Activated naive CD8-positive, alpha-beta T cell treated with anti-CD3 and anti-CD28 coated beads, Interleukin-2, amount 50 U/mL, for 24 hours (primary cell): ENCODE results near the gene FGGY.
"Not testable (repeated sequence)": the region's sequence is repeated elsewhere in the genome, so short reads cannot be mapped to it uniquely, and the experiment has no call there.

ENCODE experiments used
- ATAC-seq: fragments of 150-1000 bp; cut with Tn5 transposase; one replicate; pipeline ENCODE4 v1.10.0; 2021
- DNase-seq: peaks from one replicate; pipeline ENCODE4 v3.0.0; 2021
- H3K27ac Mint-ChIP-seq: one replicate; pipeline ENCODE4 v1.8.0; 2021; ENCODE audit warnings: mild to moderate bottlenecking, mixed read lengths
- H3K27me3 Mint-ChIP-seq: one replicate; pipeline ENCODE4 v1.8.0; 2021; ENCODE audit warnings: mixed read lengths
- H3K36me3 Mint-ChIP-seq: one replicate; pipeline ENCODE4 v1.8.0; 2021; ENCODE audit warnings: low read depth, mixed read lengths
- H3K4me1 Mint-ChIP-seq: one replicate; pipeline ENCODE4 v1.8.0; 2021; ENCODE audit warnings: mixed read lengths
- H3K4me3 Mint-ChIP-seq: one replicate; pipeline ENCODE4 v1.8.0; 2021; ENCODE audit warnings: mild to moderate bottlenecking, moderate library complexity, mixed read lengths
- H3K9me3 Mint-ChIP-seq: one replicate; pipeline ENCODE4 v1.8.0; 2021; ENCODE audit warnings: mixed read lengths

FGGY gene

GRCh38 chr1:59340411-59341307 lies 43.8 kb downstream of the FGGY start:
- H3K4me3 Mint-ChIP-seq, result no peak overlapping the region
- H3K27ac Mint-ChIP-seq, result no peak overlapping the region
- H3K27me3 Mint-ChIP-seq, result no peaks in the 10 kb centered on the region
- H3K9me3 Mint-ChIP-seq, result no peaks in the 10 kb centered on the region
- peaks cover 5% of the 10 kb centered on the region for H3K36me3 Mint-ChIP-seq
- ATAC-seq (no peak), DNase-seq (no peak)
- no peaks in the 10 kb centered on the region for H3K4me1 Mint-ChIP-seq

- no peaks in the 10 kb centered on the region for H3K4me1 Mint-ChIP-seq
- H3K9me3 Mint-ChIP-seq, result no peaks in the 10 kb centered on the region
- DNase-seq, result no peak
- no peaks in the 10 kb centered on the region for H3K27me3 Mint-ChIP-seq
- H3K36me3 Mint-ChIP-seq, result peaks cover 6% of the 10 kb centered on the region
- ATAC-seq, result no peak
- no peak overlapping the region for H3K27ac Mint-ChIP-seq
- H3K4me3 Mint-ChIP-seq, result no peak overlapping the region
These were observed 46.1 kb downstream of the FGGY start for GRCh38 chr1:59342801-59343575.

- H3K4me1 Mint-ChIP-seq, result no peaks in the 10 kb centered on the region
- DNase-seq (no peak), ATAC-seq (no peak)
- H3K4me3 Mint-ChIP-seq, result no peak overlapping the region
- H3K27ac Mint-ChIP-seq, result no peak overlapping the region
- H3K9me3 Mint-ChIP-seq, result no peaks in the 10 kb centered on the region
- H3K36me3 Mint-ChIP-seq, result peaks cover 6% of the 10 kb centered on the region
- no peaks in the 10 kb centered on the region for H3K27me3 Mint-ChIP-seq
These were observed 46.6 kb downstream of the FGGY start for GRCh38 chr1:59343576-59343840.

- no peak overlapping the region for H3K4me3 Mint-ChIP-seq
- no peak for ATAC-seq
- H3K4me1 Mint-ChIP-seq, result no peaks in the 10 kb centered on the region
- H3K9me3 Mint-ChIP-seq, result no peaks in the 10 kb centered on the region
- no peak for DNase-seq
- peaks cover 3% of the 10 kb centered on the region for H3K36me3 Mint-ChIP-seq
- H3K27ac Mint-ChIP-seq, result no peak overlapping the region
- no peaks in the 10 kb centered on the region for H3K27me3 Mint-ChIP-seq
These were observed 48.3 kb downstream of the FGGY start for GRCh38 chr1:59345221-59345620.

- Mint-ChIP-seq H3K27ac (no peak overlapping the region), H3K27me3 (no peaks in the 10 kb centered on the region), H3K4me3 (no peak overlapping the region), H3K36me3 (peaks cover 3% of the 10 kb centered on the region), H3K9me3 (no peaks in the 10 kb centered on the region), H3K4me1 (peaks cover under 1% of the 10 kb centered on the region)
- ATAC-seq (no peak), DNase-seq (no peak)
These were observed 49.5 kb downstream of the FGGY start for GRCh38 chr1:59346429-59346828.

GRCh38 chr1:59349101-59349500 lies 52.2 kb downstream of the FGGY start:
- no peak overlapping the region for H3K4me3 Mint-ChIP-seq
- H3K36me3 Mint-ChIP-seq, result peaks cover 3% of the 10 kb centered on the region
- H3K27me3 Mint-ChIP-seq, result no peaks in the 10 kb centered on the region
- peaks cover 4% of the 10 kb centered on the region for H3K4me1 Mint-ChIP-seq
- ATAC-seq (no peak), DNase-seq (no peak)
- no peak overlapping the region for H3K27ac Mint-ChIP-seq
- no peaks in the 10 kb centered on the region for H3K9me3 Mint-ChIP-seq

- Mint-ChIP-seq H3K9me3 (no peaks in the 10 kb centered on the region), H3K27me3 (no peaks in the 10 kb centered on the region), H3K4me3 (no peak overlapping the region), H3K27ac (no peak overlapping the region), H3K36me3 (peaks cover 5% of the 10 kb centered on the region), H3K4me1 (peaks cover 16% of the 10 kb centered on the region)
- ATAC-seq (no peak), DNase-seq (no peak)
These were observed 53.6 kb downstream of the FGGY start for GRCh38 chr1:59350521-59350920.

GRCh38 chr1:59352065-59352464 lies 55.2 kb downstream of the FGGY start:
- peaks cover 5% of the 10 kb centered on the region for H3K36me3 Mint-ChIP-seq
- H3K4me1 Mint-ChIP-seq, result peaks cover 18% of the 10 kb centered on the region
- ATAC-seq, result no peak
- H3K27me3 Mint-ChIP-seq, result no peaks in the 10 kb centered on the region
- H3K9me3 Mint-ChIP-seq, result no peaks in the 10 kb centered on the region
- no peak for DNase-seq
- no peak overlapping the region for H3K4me3 Mint-ChIP-seq
- H3K27ac Mint-ChIP-seq, result no peak overlapping the region

- DNase-seq (no peak), ATAC-seq (no peak)
- Mint-ChIP-seq H3K4me1 (peaks cover 18% of the 10 kb centered on the region), H3K4me3 (no peak overlapping the region), H3K9me3 (no peaks in the 10 kb centered on the region), H3K27ac (peak overlapping the region; percentile 22), H3K27me3 (no peaks in the 10 kb centered on the region), H3K36me3 (peaks cover 4% of the 10 kb centered on the region)
These were observed 56.6 kb downstream of the FGGY start for GRCh38 chr1:59353453-59353852.

GRCh38 chr1:59354239-59354638 lies 57.3 kb downstream of the FGGY start:
- DNase-seq, H3K4me3 Mint-ChIP-seq, H3K27me3 Mint-ChIP-seq, ATAC-seq, H3K9me3 Mint-ChIP-seq, H3K36me3 Mint-ChIP-seq: not testable (repeated sequence)
- Mint-ChIP-seq H3K4me1 (peaks cover 18% of the 10 kb centered on the region), H3K27ac (peak overlapping the region; percentile 81)

- ATAC-seq, result peak; percentile 82
- H3K27me3 Mint-ChIP-seq, result no peaks in the 10 kb centered on the region
- DNase-seq, result peak; percentile 34
- peaks cover 18% of the 10 kb centered on the region for H3K4me1 Mint-ChIP-seq
- no peaks in the 10 kb centered on the region for H3K9me3 Mint-ChIP-seq
- peak overlapping the region; percentile 81 for H3K27ac Mint-ChIP-seq
- peaks cover 4% of the 10 kb centered on the region for H3K36me3 Mint-ChIP-seq
- peak overlapping the region; percentile 24 for H3K4me3 Mint-ChIP-seq
These were observed 57.9 kb downstream of the FGGY start for GRCh38 chr1:59354709-59355337.

GRCh38 chr1:59355361-59355760 lies 58.5 kb downstream of the FGGY start:
- Mint-ChIP-seq H3K27ac (peak overlapping the region; percentile 64), H3K4me1 (peaks cover 18% of the 10 kb centered on the region), H3K27me3 (no peaks in the 10 kb centered on the region), H3K4me3 (no peak overlapping the region), H3K9me3 (no peaks in the 10 kb centered on the region), H3K36me3 (peaks cover 4% of the 10 kb centered on the region)
- ATAC-seq, result peak; percentile 81
- DNase-seq, result no peak

- no peak overlapping the region for H3K27ac Mint-ChIP-seq
- H3K9me3 Mint-ChIP-seq, result no peaks in the 10 kb centered on the region
- H3K27me3 Mint-ChIP-seq, result no peaks in the 10 kb centered on the region
- ATAC-seq (no peak), DNase-seq (no peak)
- H3K36me3 Mint-ChIP-seq, result peaks cover 2% of the 10 kb centered on the region
- peaks cover 16% of the 10 kb centered on the region for H3K4me1 Mint-ChIP-seq
- no peak overlapping the region for H3K4me3 Mint-ChIP-seq
These were observed 59.7 kb downstream of the FGGY start for GRCh38 chr1:59356627-59357026.

- no peak overlapping the region for H3K27ac Mint-ChIP-seq
- ATAC-seq (no peak), DNase-seq (no peak)
- H3K4me3 Mint-ChIP-seq, result no peak overlapping the region
- no peaks in the 10 kb centered on the region for H3K9me3 Mint-ChIP-seq
- H3K27me3 Mint-ChIP-seq, result no peaks in the 10 kb centered on the region
- peaks cover 8% of the 10 kb centered on the region for H3K36me3 Mint-ChIP-seq
- peaks cover 14% of the 10 kb centered on the region for H3K4me1 Mint-ChIP-seq
These were observed 60.9 kb downstream of the FGGY start for GRCh38 chr1:59357645-59358320.
